GM10266 (cell line): ENCODE results near the gene RSPO3.

ENCODE experiments used
- DNase-seq: peaks from one replicate; pipeline ENCODE4 v3.0.0; 2012; ENCODE audit errors: extremely low spot score
- CTCF ChIP-seq: IDR thresholded peaks from 2 replicates; pipeline ENCODE4 v1.5.1; 2012; ENCODE audit warnings: mild to moderate bottlenecking, low read depth; ENCODE audit not compliant: control insufficient read depth, insufficient read depth; ENCODE audit errors: missing control alignments

RSPO3 gene

GRCh38 chr6:127118298-127119101 is at the start of gene RSPO3:
Gene RSPO3 (plus strand): TSS chr6:127118671. CDS start chr6:127119193, 522 bp downstream.
- peak; percentile 37 for DNase-seq
- no peak for TF ChIP-seq CTCF

GRCh38 chr6:127069659-127070279 is 48.7 kb upstream of the RSPO3 start:
- TF ChIP-seq CTCF = peak; percentile 24
- no peak for DNase-seq

- no peak for TF ChIP-seq CTCF
- DNase-seq = no peak
Observed at GRCh38 chr6:127073222-127073621, 45.2 kb upstream of the RSPO3 start.

GRCh38 chr6:127076466-127076865 is 42.0 kb upstream of the RSPO3 start:
- no peak for TF ChIP-seq CTCF

GRCh38 chr6:127077886-127078285 is 40.6 kb upstream of the RSPO3 start:
- TF ChIP-seq CTCF = no peak

More at GRCh38 chr6:127076466-127076865, 42.0 kb upstream of the RSPO3 start:
- no peak for DNase-seq

GRCh38 chr6:127078669-127079068 is 39.8 kb upstream of the RSPO3 start:
- DNase-seq = no peak
- TF ChIP-seq CTCF = no peak

More at GRCh38 chr6:127077886-127078285, 40.6 kb upstream of the RSPO3 start:
- no peak for DNase-seq

GRCh38 chr6:127079681-127080080 is 38.8 kb upstream of the RSPO3 start:
- DNase-seq = no peak
- TF ChIP-seq CTCF = no peak
